HG03103 (cell line): ENCODE data around the gene HDAC9.
"Not testable (repeated sequence)": the region's sequence is repeated elsewhere in the genome, so short reads cannot be mapped to it uniquely, and the experiment has no call there.

Experiments
- ATAC-seq: cut with Tn5 transposase; IDR thresholded peaks from one replicate; pipeline ENCODE4 v1.9.1; 2021; ENCODE audit warnings: low read depth; ENCODE audit not compliant: unreplicated experiment

The HDAC9 gene

DNA sequence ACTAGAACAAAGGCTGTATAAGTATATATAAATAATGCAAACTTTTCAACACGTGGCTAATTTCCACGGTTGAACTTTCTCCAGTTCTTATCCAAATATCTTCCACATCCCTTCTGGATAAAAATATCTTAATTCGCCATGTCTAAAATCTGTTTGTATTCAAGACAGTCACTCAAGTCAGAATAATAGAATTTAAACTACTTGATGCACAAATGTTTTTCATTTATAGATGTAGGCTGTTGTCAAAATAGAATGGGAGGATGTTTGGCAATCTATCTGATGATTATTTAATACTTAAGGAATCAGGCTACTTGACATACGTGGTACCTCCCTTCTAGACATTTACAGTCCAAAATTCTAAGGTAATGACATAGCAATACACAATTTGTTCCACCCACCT is 417.6 kb downstream of the HDAC9 start:
- no peak for ATAC-seq

DNA sequence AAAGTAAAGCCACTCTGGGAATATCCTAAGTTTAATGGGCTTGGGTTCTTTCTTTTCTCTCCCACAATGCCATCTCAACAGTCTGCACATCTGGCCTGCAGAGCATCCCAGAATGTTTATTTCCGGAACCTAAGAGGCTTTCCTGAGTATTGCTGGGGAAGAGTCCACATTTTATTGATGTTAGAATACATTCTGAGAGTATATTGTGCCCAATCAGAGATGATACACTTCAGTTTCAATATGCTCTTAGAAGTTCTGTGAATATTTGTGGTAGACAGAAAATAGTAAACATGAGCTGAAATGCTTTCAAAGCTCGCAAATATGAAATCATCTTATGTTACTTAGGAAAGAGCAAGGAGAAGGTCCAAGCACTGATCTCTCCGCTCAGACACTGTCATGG is 421.3 kb downstream of the HDAC9 start:
- no peak for ATAC-seq

DNA sequence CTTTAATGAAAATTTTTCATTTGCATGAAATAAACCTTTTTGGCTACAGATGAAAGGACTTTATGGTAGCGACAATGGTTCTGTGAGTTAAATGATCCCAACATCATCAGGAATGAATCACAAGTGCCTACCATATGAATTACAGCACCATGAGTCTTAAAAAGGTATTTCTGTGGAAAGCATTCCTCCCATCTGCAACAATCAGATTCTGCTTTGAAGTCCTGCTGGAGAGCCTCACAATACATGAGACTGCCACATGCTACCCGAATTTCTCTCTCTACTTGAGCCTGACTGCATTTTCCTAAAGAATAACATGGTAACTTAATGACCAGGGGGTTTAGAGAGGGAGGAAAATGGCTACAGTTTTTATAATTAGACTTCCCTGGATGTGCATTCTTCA is 431.6 kb downstream of the HDAC9 start:
- ATAC-seq: no peak

DNA sequence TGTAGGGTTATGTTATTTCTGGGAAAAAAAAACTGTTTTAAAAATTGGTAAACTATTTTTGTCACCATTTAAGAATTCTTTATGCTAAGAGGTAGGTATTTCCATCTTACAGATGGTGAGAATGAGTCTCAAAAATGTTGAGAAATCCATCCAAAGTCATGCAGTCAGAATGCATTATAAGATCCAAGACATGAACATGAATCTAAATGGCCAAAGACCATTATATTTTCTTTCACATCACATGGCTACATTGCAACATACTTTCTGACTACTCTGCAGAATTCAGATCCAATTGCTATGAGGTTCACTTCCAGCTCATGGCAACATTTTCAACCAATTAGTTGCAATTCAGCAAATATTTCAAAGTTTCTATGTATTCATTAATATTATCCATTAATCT is 440.7 kb downstream of the HDAC9 start:
- no peak for ATAC-seq

DNA sequence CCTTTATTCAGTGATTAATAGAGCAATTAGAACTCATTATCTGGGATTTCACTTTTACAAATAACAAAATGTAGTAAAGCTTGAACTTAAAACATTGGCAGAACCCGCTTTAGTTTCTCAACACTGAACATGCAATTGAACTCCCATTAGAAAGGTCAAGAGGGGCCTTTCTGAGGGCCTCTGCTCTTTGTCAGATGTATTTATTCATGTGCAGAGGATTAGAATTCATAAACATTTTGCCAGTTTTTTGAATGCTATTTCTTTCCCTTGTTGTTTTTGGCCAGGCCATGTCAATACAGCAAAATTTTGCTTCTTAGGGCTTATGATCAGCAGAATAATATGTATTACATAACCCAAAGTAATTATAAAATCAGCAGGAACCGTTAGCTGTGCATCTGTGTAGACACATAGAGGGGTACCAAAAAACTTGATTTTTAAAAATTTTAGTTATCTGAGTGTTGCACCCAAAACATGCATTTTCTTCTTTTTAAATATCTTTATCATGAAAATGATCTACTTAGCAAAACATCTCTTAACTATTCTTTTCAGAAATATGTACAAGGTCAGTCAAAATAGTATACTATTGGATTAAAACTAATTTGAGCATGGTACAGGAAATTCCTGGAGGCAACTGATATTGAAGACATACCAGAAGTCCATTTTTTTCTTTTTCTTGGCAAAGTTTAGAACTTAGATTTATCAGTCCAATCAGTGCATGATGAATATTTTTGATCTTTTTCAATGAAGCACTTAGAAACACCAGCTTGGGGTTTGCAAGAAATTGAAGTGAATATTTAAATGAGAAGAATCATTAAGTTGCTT is 444.4 kb downstream of the HDAC9 start:
- no peak for ATAC-seq

DNA sequence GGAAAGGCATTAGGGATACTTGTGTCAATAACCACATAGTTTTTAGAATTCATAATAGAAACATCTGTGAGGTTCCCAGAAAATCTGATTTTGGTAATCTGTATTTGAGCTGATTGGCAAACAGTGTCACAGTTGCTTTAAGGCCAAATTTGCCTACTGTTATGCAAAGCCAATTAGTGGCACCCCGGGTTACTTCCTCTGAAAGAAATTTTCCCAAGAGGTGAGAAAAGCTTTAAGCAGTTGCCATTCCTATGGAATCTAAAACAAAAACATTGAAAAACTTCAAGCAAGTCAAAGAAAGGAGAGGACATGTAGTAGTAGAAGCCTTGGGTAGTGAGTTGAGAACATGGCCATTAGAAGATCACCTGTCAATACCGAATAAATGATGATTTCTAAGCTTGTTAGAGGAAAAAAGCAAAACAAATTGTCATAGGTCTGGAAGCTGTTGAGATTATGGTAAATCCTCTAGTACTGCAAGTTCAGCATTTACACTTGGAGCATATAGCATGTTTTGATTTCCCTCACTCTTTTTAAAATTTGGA is 445.1 kb downstream of the HDAC9 start:
- ATAC-seq: no peak

DNA sequence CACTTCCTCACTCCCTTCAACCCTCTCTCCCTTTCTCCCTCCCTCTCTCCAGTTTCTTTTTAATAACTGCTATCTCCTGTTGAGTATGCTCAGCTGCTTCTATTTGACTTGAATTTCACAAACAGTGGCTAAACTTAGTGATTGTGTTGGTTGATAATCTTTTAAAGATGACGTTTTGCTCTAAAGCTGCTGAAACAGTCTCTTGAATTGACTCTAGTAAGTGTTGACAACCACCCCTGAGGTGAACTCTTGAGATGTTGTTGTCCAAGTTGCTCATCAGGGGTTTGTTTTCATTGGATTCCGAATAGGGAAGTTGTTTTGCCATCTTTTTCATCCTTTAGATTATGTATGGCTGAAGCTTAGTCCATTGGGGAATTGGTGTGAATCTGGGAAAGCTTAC is 445.7 kb downstream of the HDAC9 start:
- no peak for ATAC-seq

DNA sequence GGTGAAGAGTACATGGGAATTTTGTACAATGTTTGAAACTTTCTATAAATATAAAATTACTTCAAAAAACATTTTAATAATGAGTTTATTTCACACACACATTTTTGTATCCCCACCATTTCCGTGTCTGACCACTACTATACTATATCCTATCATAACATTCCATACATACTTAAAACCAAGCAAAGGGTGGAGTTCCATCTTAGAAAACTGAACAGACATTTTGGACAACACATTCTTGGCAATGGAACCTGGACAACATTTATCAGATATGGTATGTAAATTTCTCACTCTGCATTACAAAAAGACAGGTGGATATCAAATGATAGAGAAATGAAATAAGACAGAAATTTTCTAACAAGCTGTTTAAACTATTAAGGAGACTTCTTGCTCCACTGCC is 453.0 kb downstream of the HDAC9 start:
- ATAC-seq: no peak

DNA sequence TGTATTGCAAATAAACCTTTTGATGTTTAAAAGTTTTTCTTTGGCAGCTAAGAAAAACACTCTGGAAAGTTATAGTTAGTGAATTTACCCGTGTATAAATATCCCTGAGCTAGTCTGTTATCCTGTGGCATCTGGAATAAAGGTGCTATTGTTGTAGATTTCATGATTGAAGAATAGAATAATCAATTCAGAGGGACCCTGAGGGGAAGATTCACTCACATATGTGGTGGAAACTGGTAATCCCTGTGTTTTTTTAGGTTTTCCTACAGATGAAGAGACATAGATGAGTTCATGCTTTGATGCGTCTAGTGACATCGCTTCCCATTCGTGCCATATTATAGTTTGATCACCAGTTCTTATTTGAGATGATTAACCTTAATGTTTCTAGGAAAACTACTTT is 457.3 kb downstream of the HDAC9 start:
- no peak for ATAC-seq

DNA sequence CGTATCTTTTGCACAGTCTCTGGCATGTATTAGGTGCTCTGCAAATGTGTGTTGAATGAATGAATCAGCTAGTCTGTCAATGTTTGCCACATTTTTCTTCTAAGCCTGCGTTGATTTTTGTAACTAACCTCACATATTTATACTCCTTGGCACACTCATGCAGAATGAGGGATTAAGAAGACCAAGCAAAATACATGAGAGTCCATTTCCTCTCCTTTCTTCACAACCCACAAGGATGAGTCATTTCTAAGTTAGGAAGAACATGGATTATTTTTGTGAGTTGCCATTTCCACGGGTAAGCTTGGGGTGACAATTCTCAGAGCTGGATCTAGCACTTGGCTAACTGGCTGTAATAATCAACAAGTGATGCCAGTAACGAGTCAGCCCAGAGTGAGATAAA is 463.1 kb downstream of the HDAC9 start:
- no peak for ATAC-seq

DNA sequence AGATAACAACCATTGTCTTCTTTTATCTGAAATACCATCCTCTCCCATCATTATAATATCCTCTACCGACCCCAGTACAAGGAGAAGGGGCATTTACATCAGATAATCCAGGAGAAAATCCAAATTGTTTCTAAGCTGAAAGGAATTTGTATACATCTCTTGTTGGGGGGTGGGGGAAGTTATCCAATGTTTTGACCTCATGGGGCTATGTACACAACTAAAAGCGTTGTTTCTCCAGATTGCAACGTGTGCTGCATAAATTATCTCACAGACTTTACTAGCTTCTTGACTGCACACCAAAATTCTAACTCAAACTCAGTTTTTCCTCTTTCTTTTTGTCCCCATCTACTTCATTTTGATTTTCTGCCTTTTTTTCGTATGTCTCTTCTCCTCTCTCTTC is 465.2 kb downstream of the HDAC9 start:
- no peak for ATAC-seq

DNA sequence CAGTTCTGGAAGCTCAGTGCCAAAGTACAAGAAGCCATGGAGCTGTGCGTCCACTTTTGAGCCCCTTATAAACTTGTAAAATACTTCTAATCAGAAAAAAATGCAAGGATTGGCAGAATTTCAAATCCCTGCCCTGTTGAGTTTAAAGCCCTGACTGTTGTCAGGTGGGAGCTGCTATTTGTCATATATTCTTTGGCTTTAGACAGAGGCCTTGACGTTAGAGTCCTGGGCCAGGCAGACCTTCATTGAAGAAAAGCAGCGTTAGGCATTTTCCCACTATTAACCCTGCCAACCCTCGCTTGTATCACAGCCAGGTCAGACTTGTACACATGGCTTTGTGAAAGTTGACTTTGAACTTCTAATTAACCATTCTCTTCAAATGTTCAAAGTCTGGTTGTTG is 466.5 kb downstream of the HDAC9 start:
- no peak for ATAC-seq

DNA sequence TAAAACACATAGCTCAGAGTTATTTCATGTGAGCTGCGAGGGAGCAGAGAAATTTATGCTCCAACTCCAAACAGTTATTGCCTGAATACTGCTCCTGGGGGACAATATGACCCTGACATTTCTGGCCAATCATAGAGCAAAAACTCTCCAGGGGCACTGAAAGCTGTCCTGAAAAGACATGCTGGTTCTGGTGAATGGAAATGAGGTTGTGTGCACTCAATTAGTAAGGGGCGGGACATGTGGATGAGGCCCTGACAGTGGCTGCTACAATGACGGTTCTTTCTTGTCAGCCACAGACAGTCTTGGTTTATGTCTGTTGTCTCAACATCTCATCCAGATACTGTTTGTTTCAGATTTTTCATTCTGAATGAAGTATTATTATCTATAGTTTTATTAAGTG is 470.1 kb downstream of the HDAC9 start:
- no peak for ATAC-seq

DNA sequence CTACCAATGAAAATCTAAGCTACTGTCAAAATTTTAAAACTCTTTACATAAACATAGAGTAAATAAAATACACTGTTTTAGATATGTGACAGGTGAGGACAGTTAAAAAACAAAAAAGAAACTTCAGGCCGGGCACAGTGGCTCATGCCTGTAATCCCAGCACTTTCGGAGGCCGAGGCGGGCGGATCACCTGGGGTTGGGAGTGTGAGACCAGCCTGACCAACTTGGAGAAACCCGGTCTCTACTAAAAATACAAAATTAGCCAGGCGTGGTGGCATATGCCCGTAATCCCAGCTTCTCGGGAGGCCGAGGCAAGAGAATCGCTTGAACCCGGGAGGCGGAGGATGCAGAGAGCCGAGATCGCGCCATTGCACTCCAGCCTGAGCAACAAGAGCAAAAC is 472.2 kb downstream of the HDAC9 start:
- ATAC-seq: not testable (repeated sequence)

DNA sequence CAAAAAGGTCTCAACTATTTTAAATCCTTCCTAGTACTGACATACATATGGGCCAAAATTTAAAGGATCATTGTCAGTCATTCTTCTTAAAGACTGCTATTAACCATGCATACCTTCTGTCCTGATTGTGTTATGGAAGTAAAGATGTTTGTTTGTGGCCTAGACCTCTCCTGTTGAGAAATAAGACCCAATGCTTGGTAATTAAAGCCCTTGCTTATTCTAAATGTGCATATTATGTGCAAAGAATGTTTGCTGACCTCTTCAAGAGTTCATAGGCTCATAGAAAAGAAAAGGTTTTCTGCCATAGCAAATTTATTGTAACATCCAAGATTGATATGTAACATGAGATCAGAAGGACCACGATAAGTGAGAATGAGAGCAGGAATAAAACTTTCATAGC is 476.3 kb downstream of the HDAC9 start:
- no peak for ATAC-seq

DNA sequence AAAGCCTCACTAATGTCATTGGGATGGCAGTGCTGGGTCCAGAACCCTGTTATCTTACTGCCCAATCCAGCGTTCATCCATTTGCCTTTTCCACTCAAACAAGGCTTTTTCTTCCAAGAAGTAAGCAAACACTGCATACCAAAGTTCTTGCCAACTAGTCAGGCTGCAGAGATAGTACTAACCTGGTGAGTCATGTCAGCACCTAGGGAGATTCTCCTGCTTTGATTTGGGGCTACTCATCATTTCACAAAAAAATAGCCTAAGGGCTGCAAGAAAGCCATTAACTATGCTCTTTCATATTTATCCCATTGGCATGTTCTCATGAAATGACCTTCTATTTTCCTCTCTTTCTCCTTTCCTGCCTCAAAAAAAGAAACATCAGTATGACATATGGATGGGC is 479.3 kb downstream of the HDAC9 start:
- ATAC-seq: no peak

DNA sequence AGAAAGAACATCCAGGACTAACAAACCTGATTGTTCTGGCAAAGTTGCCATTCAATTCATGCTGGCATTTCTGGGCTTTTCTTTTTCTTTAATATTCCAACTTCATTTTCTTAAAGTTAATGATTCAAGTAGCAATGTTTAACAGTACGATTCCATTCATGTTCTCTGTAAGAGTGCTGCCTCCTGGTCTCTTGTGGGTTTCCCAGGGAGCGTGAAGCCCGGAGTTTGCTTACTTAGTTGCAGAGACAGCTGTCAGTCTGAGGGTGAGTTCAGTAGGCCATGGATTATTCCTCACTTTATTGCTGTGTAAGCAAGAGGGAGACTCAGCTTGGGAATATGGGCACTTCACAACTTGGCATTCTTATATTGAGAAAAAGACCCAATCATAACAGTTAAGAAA is 479.7 kb downstream of the HDAC9 start:
- ATAC-seq: no peak

DNA sequence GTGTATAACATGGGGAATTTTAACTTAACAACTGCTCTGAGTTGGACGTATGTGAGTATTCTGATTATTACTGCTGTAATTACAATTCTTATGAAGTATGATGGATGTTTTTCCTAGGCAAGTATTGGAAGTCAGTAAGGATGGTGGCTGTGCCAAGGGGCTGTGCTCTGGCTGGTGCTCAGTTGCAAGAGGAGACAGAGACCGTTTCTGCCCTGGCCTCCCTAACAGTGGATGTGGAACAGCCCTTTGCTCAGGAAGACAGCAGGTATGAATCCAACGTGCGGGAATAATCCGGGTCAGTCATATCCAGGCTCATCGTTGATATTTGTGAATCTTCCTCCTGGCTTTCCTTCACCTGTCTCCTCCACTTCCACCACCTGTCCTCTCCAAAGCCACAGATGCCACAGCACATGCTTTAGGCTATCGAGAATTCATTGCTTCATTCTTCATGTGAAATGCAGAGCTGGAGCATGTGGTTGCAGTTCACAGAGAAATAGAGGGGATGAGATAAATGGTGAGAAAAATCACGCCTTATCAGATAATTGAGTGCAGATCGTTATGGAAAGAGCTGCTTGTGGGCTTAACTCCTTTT is 480.2 kb downstream of the HDAC9 start:
- no peak for ATAC-seq

DNA sequence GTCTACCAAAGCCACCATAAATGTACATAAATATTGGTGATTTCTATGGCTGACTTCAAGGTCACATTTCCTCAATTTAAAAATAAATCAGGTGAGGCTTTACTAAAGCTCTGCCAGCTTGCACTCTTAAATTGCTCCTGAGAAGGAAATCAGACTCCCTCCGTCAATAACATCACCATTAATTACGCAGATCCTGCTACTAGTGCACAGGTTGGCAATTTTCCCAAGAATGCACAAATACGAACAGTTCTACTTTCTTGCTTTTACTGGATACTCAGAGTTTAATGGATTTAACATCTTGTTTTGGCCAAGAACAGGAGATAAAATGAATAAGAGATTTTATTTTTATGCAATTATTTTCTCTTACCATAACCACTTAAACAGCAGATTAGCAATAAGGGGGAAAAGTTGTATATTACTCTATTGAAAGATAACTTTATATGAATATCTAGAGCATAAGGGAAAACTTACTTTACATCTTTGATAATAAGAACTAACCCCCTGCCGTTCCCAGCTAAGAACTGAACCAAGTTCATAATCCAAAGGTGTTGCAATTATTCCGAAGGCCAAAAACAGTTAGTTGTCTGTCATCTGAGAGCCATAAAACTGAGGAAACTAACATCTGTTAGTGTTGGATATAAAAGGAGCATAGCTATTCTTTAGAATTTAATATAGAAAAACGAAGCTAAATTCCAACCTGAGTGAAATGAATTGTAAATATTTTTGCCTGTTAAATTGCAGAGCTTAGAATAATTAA is 481.3 kb downstream of the HDAC9 start:
- ATAC-seq: no peak

DNA sequence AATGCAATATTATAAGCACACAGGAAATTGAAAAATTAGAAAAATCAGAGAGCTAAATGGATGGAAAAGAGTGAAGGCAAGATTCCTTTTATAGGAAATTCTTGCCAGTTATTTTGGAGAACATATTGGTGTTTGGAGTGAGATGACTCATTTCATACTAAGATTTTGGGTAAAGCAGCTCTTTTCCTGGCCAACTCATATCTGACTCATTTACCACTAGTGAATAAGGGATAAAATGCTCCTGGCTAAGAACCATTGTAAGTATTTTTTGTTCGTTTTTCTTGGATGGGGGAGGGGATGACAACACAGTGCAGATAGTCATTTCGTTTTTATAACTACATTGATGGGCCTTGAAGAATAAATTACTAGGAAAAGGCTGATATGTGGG is 482.6 kb downstream of the HDAC9 start:
- no peak for ATAC-seq

DNA sequence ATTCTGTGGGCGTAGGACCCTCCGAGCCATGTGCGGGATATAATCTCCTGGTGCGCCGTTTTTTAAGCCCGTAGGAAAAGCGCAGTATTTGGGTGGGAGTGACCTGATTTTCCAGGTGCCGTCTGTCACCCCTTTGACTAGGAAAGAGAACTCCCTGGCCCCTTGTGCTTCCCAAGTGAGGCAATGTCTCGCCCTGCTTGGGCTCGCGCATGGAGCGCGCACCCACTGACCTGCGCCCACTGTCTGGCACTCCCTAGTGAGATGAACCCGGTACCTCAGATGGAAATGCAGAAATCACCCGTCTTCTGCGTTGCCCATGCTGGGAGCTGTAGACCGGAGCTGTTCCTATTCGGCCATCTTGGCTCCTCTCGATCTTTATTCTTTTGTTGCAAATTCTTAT is 495.2 kb downstream of the HDAC9 start:
- not testable (repeated sequence) for ATAC-seq
